ENCODE data around the gene MGLL.

MGLL gene

GRCh38 chr3:127844326-127844942, 22.1 kb upstream of the MGLL start:
- Histone ChIP-seq H3K36me3 (replicated peaks; ENCODE audit: insufficient read depth, low read length) (no peaks in the 10 kb centered on the region), H3K4me1 (ENCODE audit: low read length) (0 out of 2 replicates have a peak, but pooled peaks cover 2% of the 10 kb centered on the region), H3K27ac (ENCODE audit: low read length) (no peak overlapping the region), H4K20me1 (ENCODE audit: insufficient read depth, low read length) (no peaks in the 10 kb centered on the region), H3F3A (ENCODE audit: insufficient read depth, low read length) (no peaks in the 10 kb centered on the region), H3K4me3 (ENCODE audit: low read length) (no peak overlapping the region), H2AFZ (ENCODE audit: low read length) (no peak overlapping the region), H3K9me2 (replicated peaks; ENCODE audit: insufficient read depth, low read length) (no peaks in the 10 kb centered on the region), H3K4me2 (ENCODE audit: low read depth, low read length) (no peak overlapping the region), H3K9me3 (replicated peaks; ENCODE audit: insufficient read depth, low read length) (no peaks in the 10 kb centered on the region), H3K79me2 (ENCODE audit: low read length) (no peaks in the 10 kb centered on the region), H3K27me3 (replicated peaks; ENCODE audit: insufficient read depth, low read length) (no peaks in the 10 kb centered on the region), H3K9ac (ENCODE audit: low read length) (no peak overlapping the region)
- no peak for DNase-seq
- TF ChIP-seq EZH2 (optimal IDR thresholded peaks at IDR 0.05; ENCODE audit: low read depth, low read length) (no peak), EZH2phosphoT487 (IDR thresholded peaks at IDR 0.05; ENCODE audit: low read length) (no peak), CTCF (IDR thresholded peaks at IDR 0.05; ENCODE audit: low read length) (no peak)

GRCh38 chr3:127840671-127841070, 18.4 kb upstream of the MGLL start:
- Histone ChIP-seq H3K4me1 (ENCODE audit: low read length) (peaks cover 19% of the 10 kb centered on the region; the same call in 1 of the 2 replicates), H2AFZ (ENCODE audit: low read length) (no peak overlapping the region), H3K27ac (ENCODE audit: low read length) (no peak overlapping the region), H3K79me2 (ENCODE audit: low read length) (no peaks in the 10 kb centered on the region), H3K9me3 (replicated peaks; ENCODE audit: insufficient read depth, low read length) (no peaks in the 10 kb centered on the region), H3K9me2 (replicated peaks; ENCODE audit: insufficient read depth, low read length) (no peaks in the 10 kb centered on the region), H3K4me3 (ENCODE audit: low read length) (no peak overlapping the region), H3K4me2 (ENCODE audit: low read depth, low read length) (no peak overlapping the region), H3F3A (ENCODE audit: insufficient read depth, low read length) (no peaks in the 10 kb centered on the region), H3K36me3 (replicated peaks; ENCODE audit: insufficient read depth, low read length) (no peaks in the 10 kb centered on the region), H3K9ac (ENCODE audit: low read length) (no peak overlapping the region), H3K27me3 (replicated peaks; ENCODE audit: insufficient read depth, low read length) (no peaks in the 10 kb centered on the region), H4K20me1 (ENCODE audit: insufficient read depth, low read length) (no peaks in the 10 kb centered on the region)
- no peak for TF ChIP-seq EZH2phosphoT487 (IDR thresholded peaks at IDR 0.05; ENCODE audit: low read length)
- DNase-seq, result no peak

- no peak overlapping the region for H3K27ac ChIP-seq (ENCODE audit: low read length)
- no peaks in the 10 kb centered on the region for H3F3A ChIP-seq (ENCODE audit: insufficient read depth, low read length)
- H3K27me3 ChIP-seq (replicated peaks; ENCODE audit: insufficient read depth, low read length), result no peaks in the 10 kb centered on the region
- TF ChIP-seq EZH2phosphoT487 (IDR thresholded peaks at IDR 0.05; ENCODE audit: low read length) (no peak), CTCF (IDR thresholded peaks at IDR 0.05; ENCODE audit: low read length) (no peak), EZH2 (optimal IDR thresholded peaks at IDR 0.05; ENCODE audit: low read depth, low read length) (no peak)
- no peaks in the 10 kb centered on the region for H3K36me3 ChIP-seq (replicated peaks; ENCODE audit: insufficient read depth, low read length)
- no peaks in the 10 kb centered on the region for H3K9me3 ChIP-seq (replicated peaks; ENCODE audit: insufficient read depth, low read length)
- no peak overlapping the region for H3K4me3 ChIP-seq (ENCODE audit: low read length)
- H3K79me2 ChIP-seq (ENCODE audit: low read length), result no peaks in the 10 kb centered on the region
- peaks cover 19% of the 10 kb centered on the region; the same call in 1 of the 2 replicates for H3K4me1 ChIP-seq (ENCODE audit: low read length)
- no peak overlapping the region for H3K4me2 ChIP-seq (ENCODE audit: low read depth, low read length)
- DNase-seq, result no peak
- H2AFZ ChIP-seq (ENCODE audit: low read length), result no peak overlapping the region
- no peaks in the 10 kb centered on the region for H4K20me1 ChIP-seq (ENCODE audit: insufficient read depth, low read length)
- no peaks in the 10 kb centered on the region for H3K9me2 ChIP-seq (replicated peaks; ENCODE audit: insufficient read depth, low read length)
- H3K9ac ChIP-seq (ENCODE audit: low read length), result no peak overlapping the region
Observed at GRCh38 chr3:127839099-127839498, 16.8 kb upstream of the MGLL start.

All from MM.1S (cell line).